Large intestine (tissue), 3 donors: ENCODE measurements around the gene DLK2. TPM values are rescaled to one million over a fixed set of nuclear protein-coding genes. Genes with fewer than 3 reads are reported as not detected.
A peak's percentile ranks its signal among the peaks of the same experiment; 100 is the strongest.

Source experiments
- DNase-seq, 2 donors: peaks; one replicate each; pipeline versions ENCODE4 v3.0.0 to v3.0.0-alpha.2; 2013
- H3K27ac ChIP-seq: one replicate; pipeline ENCODE4 v1.5.1; 2013; ENCODE audit warnings: low read length
- H3K27me3 ChIP-seq: 2 replicates; pipeline ENCODE4 v1.6.1; 2013; ENCODE audit warnings: low read length; ENCODE audit not compliant: control insufficient read depth, insufficient read depth
- H3K36me3 ChIP-seq: 2 replicates; pipeline ENCODE4 v1.6.1; 2013; ENCODE audit warnings: low read length; ENCODE audit not compliant: control insufficient read depth, insufficient read depth
- H3K4me1 ChIP-seq: one replicate; pipeline ENCODE4 v1.6.1; 2013; ENCODE audit warnings: low read length; ENCODE audit not compliant: control insufficient read depth, insufficient read depth
- H3K4me3 ChIP-seq: one replicate; pipeline ENCODE4 v1.5.1; 2013; ENCODE audit warnings: low read length
- H3K9me3 ChIP-seq: one replicate; pipeline ENCODE4 v1.6.1; 2013; ENCODE audit warnings: mild to moderate bottlenecking, low read depth, low read length, moderate library complexity; ENCODE audit not compliant: control insufficient read depth
- WGBS: methylation state at CpG from one replicate; pipeline ENCODE4 v1.1.5; 2013; ENCODE audit warnings: low lambda C conversion rate; ENCODE audit not compliant: insufficient coverage; 5-methylcytosine and 5-hydroxymethylcytosine counted together
- polyA plus RNA-seq: library from polyadenylated mRNA; unstranded; fragments of 120-200 nt; gene quantifications from one replicate; pipeline ENCODE4 v1.2.1, GENCODE V29; 2013

Gene DLK2
- polyA plus RNA-seq, 1 donor: 2.3 TPM

- no peaks in the 10 kb centered on the region for H3K9me3 ChIP-seq
- H3K4me3 ChIP-seq: no peak overlapping the region
- peaks cover 54% of the 10 kb centered on the region for H3K4me1 ChIP-seq
- no peak overlapping the region for H3K27ac ChIP-seq
- DNase-seq: peak in 1 of 2 donors; percentile 52
- H3K27me3 ChIP-seq: no peaks in the 10 kb centered on the region
- WGBS: no CpG with 5 or more reads among the region's 4 CpGs
- H3K36me3 ChIP-seq: peaks cover 39% of the 10 kb centered on the region
Measured at GRCh38 chr6:43495409-43495941, 40.1 kb upstream of the DLK2 start.

- Histone ChIP-seq H3K36me3 (peaks cover 36% of the 10 kb centered on the region), H3K4me1 (peaks cover 54% of the 10 kb centered on the region), H3K27ac (peak overlapping the region; percentile 2)
Measured at GRCh38 chr6:43494766-43495165, 39.4 kb upstream of the DLK2 start.

GRCh38 chr6:43494321-43494720 is 39.0 kb upstream of the DLK2 start:
- peak overlapping the region; percentile 89 for H3K27ac ChIP-seq
- H3K4me3 ChIP-seq: no peak overlapping the region
- no peaks in the 10 kb centered on the region for H3K27me3 ChIP-seq
- WGBS: no CpG with 5 or more reads among the region's 6 CpGs
- no peaks in the 10 kb centered on the region for H3K9me3 ChIP-seq
- peaks cover 54% of the 10 kb centered on the region for H3K4me1 ChIP-seq
- H3K36me3 ChIP-seq: peaks cover 34% of the 10 kb centered on the region
- DNase-seq: no peak

More at GRCh38 chr6:43494766-43495165, 39.4 kb upstream of the DLK2 start:
- no peak for DNase-seq
- H3K9me3 ChIP-seq: no peaks in the 10 kb centered on the region
- no CpG with 5 or more reads among the region's 4 CpGs for WGBS
- no peak overlapping the region for H3K4me3 ChIP-seq
- H3K27me3 ChIP-seq: no peaks in the 10 kb centered on the region

GRCh38 chr6:43493833-43494232 is 38.5 kb upstream of the DLK2 start:
- no CpG with 5 or more reads among the region's 7 CpGs for WGBS
- H3K4me1 ChIP-seq: peaks cover 54% of the 10 kb centered on the region
- DNase-seq: peak; percentile 90 to 94
- H3K27ac ChIP-seq: peak overlapping the region; percentile 89
- H3K4me3 ChIP-seq: no peak overlapping the region
- no peaks in the 10 kb centered on the region for H3K9me3 ChIP-seq
- H3K27me3 ChIP-seq: no peaks in the 10 kb centered on the region
- peaks cover 33% of the 10 kb centered on the region for H3K36me3 ChIP-seq

GRCh38 chr6:43493230-43493629 is 37.9 kb upstream of the DLK2 start:
- H3K4me1 ChIP-seq: peaks cover 54% of the 10 kb centered on the region
- WGBS: no CpG with 5 or more reads among the region's 2 CpGs
- peak overlapping the region; percentile 89 for H3K27ac ChIP-seq
- no peak overlapping the region for H3K4me3 ChIP-seq
- no peaks in the 10 kb centered on the region for H3K9me3 ChIP-seq
- DNase-seq: no peak
- H3K27me3 ChIP-seq: no peaks in the 10 kb centered on the region
- H3K36me3 ChIP-seq: peaks cover 34% of the 10 kb centered on the region

- Histone ChIP-seq H3K36me3 (peaks cover 31% of the 10 kb centered on the region), H3K27me3 (no peaks in the 10 kb centered on the region), H3K4me1 (peaks cover 54% of the 10 kb centered on the region), H3K27ac (peak overlapping the region; percentile 89), H3K9me3 (no peaks in the 10 kb centered on the region), H3K4me3 (no peak overlapping the region)
- no peak for DNase-seq
- no CpG with 5 or more reads among the region's 3 CpGs for WGBS
Measured at GRCh38 chr6:43492673-43493072, 37.3 kb upstream of the DLK2 start.

GRCh38 chr6:43491750-43492661 is 36.7 kb upstream of the DLK2 start:
- H3K4me3 ChIP-seq: no peak overlapping the region
- H3K27ac ChIP-seq: peak overlapping the region; percentile 89
- no peaks in the 10 kb centered on the region for H3K27me3 ChIP-seq
- no CpG with 5 or more reads among the region's 10 CpGs for WGBS
- H3K4me1 ChIP-seq: peaks cover 53% of the 10 kb centered on the region
- DNase-seq: peak; percentile 58 to 71
- no peaks in the 10 kb centered on the region for H3K9me3 ChIP-seq
- peaks cover 27% of the 10 kb centered on the region for H3K36me3 ChIP-seq

- peak; percentile 67 to 87 for DNase-seq
- no peak overlapping the region for H3K4me3 ChIP-seq
- WGBS: no CpG with 5 or more reads among the region's 6 CpGs
- peaks cover 38% of the 10 kb centered on the region for H3K4me1 ChIP-seq
- H3K9me3 ChIP-seq: no peaks in the 10 kb centered on the region
- no peak overlapping the region for H3K27ac ChIP-seq
- peaks cover 24% of the 10 kb centered on the region for H3K36me3 ChIP-seq
- no peaks in the 10 kb centered on the region for H3K27me3 ChIP-seq
Measured at GRCh38 chr6:43490523-43490939, 35.2 kb upstream of the DLK2 start.

GRCh38 chr6:43489277-43490072 is 34.1 kb upstream of the DLK2 start:
- Histone ChIP-seq H3K27ac (no peak overlapping the region), H3K27me3 (no peaks in the 10 kb centered on the region), H3K9me3 (no peaks in the 10 kb centered on the region), H3K4me3 (no peak overlapping the region), H3K4me1 (peaks cover 28% of the 10 kb centered on the region), H3K36me3 (peaks cover 29% of the 10 kb centered on the region)
- no peak for DNase-seq
- no CpG with 5 or more reads among the region's 12 CpGs for WGBS

GRCh38 chr6:43488667-43489276 is 33.4 kb upstream of the DLK2 start:
- peaks cover 29% of the 10 kb centered on the region for H3K36me3 ChIP-seq

More at GRCh38 chr6:43488667-43489276, 33.4 kb upstream of the DLK2 start:
- no CpG with 5 or more reads among the region's 4 CpGs for WGBS
- no peaks in the 10 kb centered on the region for H3K9me3 ChIP-seq
- no peak overlapping the region for H3K27ac ChIP-seq
- H3K4me3 ChIP-seq: no peak overlapping the region
- H3K27me3 ChIP-seq: no peaks in the 10 kb centered on the region
- peaks cover 22% of the 10 kb centered on the region for H3K4me1 ChIP-seq
- DNase-seq: no peak
